Stimulated activated memory B cell treated with anti-CD40 and anti-IgM and Interleukin-4, amounts not matched to agents 10 μg/mL and 1 μg/mL and 100 μg/mL, for 72 hours (primary cell): Measurements from ENCODE around the gene ADGRF1.

Experiments
- ATAC-seq: fragments of 150-1000 bp; cut with Tn5 transposase; 2 replicates; pipeline ENCODE4 v1.10.0; 2021
- H3K27ac Mint-ChIP-seq: one replicate; pipeline ENCODE4 v1.8.0; 2022; ENCODE audit warnings: mild to moderate bottlenecking, mixed read lengths
- H3K27me3 Mint-ChIP-seq: one replicate; pipeline ENCODE4 v1.8.0; 2022; ENCODE audit warnings: mixed read lengths
- H3K36me3 Mint-ChIP-seq: one replicate; pipeline ENCODE4 v1.8.0; 2022; ENCODE audit warnings: mixed read lengths
- H3K4me1 Mint-ChIP-seq: one replicate; pipeline ENCODE4 v1.8.0; 2022; ENCODE audit warnings: mixed read lengths
- H3K4me3 Mint-ChIP-seq: one replicate; pipeline ENCODE4 v1.8.0; 2022; ENCODE audit warnings: mild to moderate bottlenecking, moderate library complexity, mixed read lengths
- H3K9me3 Mint-ChIP-seq: one replicate; pipeline ENCODE4 v1.8.0; 2022; ENCODE audit warnings: mixed read lengths

The ADGRF1 gene

GRCh38 chr6:47043286-47043685 is 1.2 kb upstream of the ADGRF1 start:
- H3K9me3 Mint-ChIP-seq: no peaks in the 10 kb centered on the region
- no peak for ATAC-seq
- peaks cover 6% of the 10 kb centered on the region for H3K4me1 Mint-ChIP-seq
- H3K27ac Mint-ChIP-seq: no peak overlapping the region
- H3K27me3 Mint-ChIP-seq: peaks cover 28% of the 10 kb centered on the region
- H3K36me3 Mint-ChIP-seq: no peaks in the 10 kb centered on the region
- H3K4me3 Mint-ChIP-seq: no peak overlapping the region

- Mint-ChIP-seq H3K27me3 (peaks cover 16% of the 10 kb centered on the region), H3K4me3 (no peak overlapping the region), H3K27ac (no peak overlapping the region), H3K36me3 (no peaks in the 10 kb centered on the region), H3K9me3 (no peaks in the 10 kb centered on the region), H3K4me1 (no peaks in the 10 kb centered on the region)
- no peak for ATAC-seq
These were observed 391 bp downstream of the ADGRF1 start for GRCh38 chr6:47041741-47042140.

- Mint-ChIP-seq H3K9me3 (peaks cover 3% of the 10 kb centered on the region), H3K27me3 (peaks cover 9% of the 10 kb centered on the region), H3K27ac (no peak overlapping the region), H3K4me1 (no peaks in the 10 kb centered on the region), H3K36me3 (no peaks in the 10 kb centered on the region), H3K4me3 (no peak overlapping the region)
- no peak for ATAC-seq
These were observed 7.2 kb downstream of the ADGRF1 start for GRCh38 chr6:47034926-47035325.

GRCh38 chr6:47034421-47034820 is 7.7 kb downstream of the ADGRF1 start:
- peaks cover 3% of the 10 kb centered on the region for H3K9me3 Mint-ChIP-seq
- H3K4me1 Mint-ChIP-seq: no peaks in the 10 kb centered on the region
- no peak overlapping the region for H3K27ac Mint-ChIP-seq
- no peak for ATAC-seq
- no peaks in the 10 kb centered on the region for H3K36me3 Mint-ChIP-seq
- no peak overlapping the region for H3K4me3 Mint-ChIP-seq
- H3K27me3 Mint-ChIP-seq: peaks cover 9% of the 10 kb centered on the region

GRCh38 chr6:47032974-47033765 is 9.0 kb downstream of the ADGRF1 start:
- H3K27me3 Mint-ChIP-seq: peaks cover 9% of the 10 kb centered on the region
- H3K36me3 Mint-ChIP-seq: no peaks in the 10 kb centered on the region
- H3K4me3 Mint-ChIP-seq: no peak overlapping the region
- H3K4me1 Mint-ChIP-seq: no peaks in the 10 kb centered on the region
- ATAC-seq: no peak
- no peak overlapping the region for H3K27ac Mint-ChIP-seq
- peaks cover 3% of the 10 kb centered on the region for H3K9me3 Mint-ChIP-seq

- Mint-ChIP-seq H3K4me1 (no peaks in the 10 kb centered on the region), H3K27me3 (peaks cover 9% of the 10 kb centered on the region), H3K27ac (no peak overlapping the region), H3K4me3 (no peak overlapping the region), H3K9me3 (peaks cover 3% of the 10 kb centered on the region), H3K36me3 (no peaks in the 10 kb centered on the region)
- ATAC-seq: no peak
These were observed 10.5 kb downstream of the ADGRF1 start for GRCh38 chr6:47031656-47032055.

- no peak overlapping the region for H3K27ac Mint-ChIP-seq
- H3K9me3 Mint-ChIP-seq: peaks cover 3% of the 10 kb centered on the region
- H3K36me3 Mint-ChIP-seq: no peaks in the 10 kb centered on the region
- H3K27me3 Mint-ChIP-seq: no peaks in the 10 kb centered on the region
- no peak for ATAC-seq
- H3K4me3 Mint-ChIP-seq: no peak overlapping the region
- H3K4me1 Mint-ChIP-seq: no peaks in the 10 kb centered on the region
These were observed 12.1 kb downstream of the ADGRF1 start for GRCh38 chr6:47029865-47030561.

- peaks cover 3% of the 10 kb centered on the region for H3K9me3 Mint-ChIP-seq
- H3K4me3 Mint-ChIP-seq: no peak overlapping the region
- H3K4me1 Mint-ChIP-seq: no peaks in the 10 kb centered on the region
- H3K27ac Mint-ChIP-seq: no peak overlapping the region
- no peak for ATAC-seq
- no peaks in the 10 kb centered on the region for H3K36me3 Mint-ChIP-seq
- no peaks in the 10 kb centered on the region for H3K27me3 Mint-ChIP-seq
These were observed 13.2 kb downstream of the ADGRF1 start for GRCh38 chr6:47028835-47029360.

GRCh38 chr6:47027315-47027714 is 14.8 kb downstream of the ADGRF1 start:
- Mint-ChIP-seq H3K27me3 (no peaks in the 10 kb centered on the region), H3K9me3 (peaks cover 3% of the 10 kb centered on the region), H3K4me1 (no peaks in the 10 kb centered on the region), H3K27ac (no peak overlapping the region), H3K36me3 (no peaks in the 10 kb centered on the region), H3K4me3 (no peak overlapping the region)
- no peak for ATAC-seq

- ATAC-seq: no peak
- H3K4me1 Mint-ChIP-seq: no peaks in the 10 kb centered on the region
- H3K4me3 Mint-ChIP-seq: no peak overlapping the region
- H3K36me3 Mint-ChIP-seq: no peaks in the 10 kb centered on the region
- no peaks in the 10 kb centered on the region for H3K27me3 Mint-ChIP-seq
- no peak overlapping the region for H3K27ac Mint-ChIP-seq
- peaks cover 3% of the 10 kb centered on the region for H3K9me3 Mint-ChIP-seq
These were observed 15.5 kb downstream of the ADGRF1 start for GRCh38 chr6:47026679-47027078.

- no peak for ATAC-seq
- Mint-ChIP-seq H3K27ac (no peak overlapping the region), H3K36me3 (no peaks in the 10 kb centered on the region), H3K9me3 (no peaks in the 10 kb centered on the region), H3K27me3 (no peaks in the 10 kb centered on the region), H3K4me1 (no peaks in the 10 kb centered on the region), H3K4me3 (no peak overlapping the region)
These were observed 18.6 kb downstream of the ADGRF1 start for GRCh38 chr6:47023573-47023972.

GRCh38 chr6:47022191-47022590 is 19.9 kb downstream of the ADGRF1 start:
- no peak overlapping the region for H3K4me3 Mint-ChIP-seq
- no peaks in the 10 kb centered on the region for H3K4me1 Mint-ChIP-seq
- no peak overlapping the region for H3K27ac Mint-ChIP-seq
- H3K9me3 Mint-ChIP-seq: no peaks in the 10 kb centered on the region
- H3K27me3 Mint-ChIP-seq: peaks cover 10% of the 10 kb centered on the region
- ATAC-seq: no peak
- no peaks in the 10 kb centered on the region for H3K36me3 Mint-ChIP-seq

GRCh38 chr6:47019941-47020340 is 22.2 kb downstream of the ADGRF1 start:
- Mint-ChIP-seq H3K36me3 (no peaks in the 10 kb centered on the region), H3K27ac (no peak overlapping the region), H3K9me3 (no peaks in the 10 kb centered on the region), H3K4me1 (no peaks in the 10 kb centered on the region), H3K27me3 (peaks cover 12% of the 10 kb centered on the region), H3K4me3 (no peak overlapping the region)
- no peak for ATAC-seq

GRCh38 chr6:47016909-47017308 is 25.2 kb downstream of the ADGRF1 start:
- no peaks in the 10 kb centered on the region for H3K36me3 Mint-ChIP-seq
- no peak overlapping the region for H3K4me3 Mint-ChIP-seq
- H3K27me3 Mint-ChIP-seq: peaks cover 12% of the 10 kb centered on the region
- peaks cover 5% of the 10 kb centered on the region for H3K9me3 Mint-ChIP-seq
- H3K27ac Mint-ChIP-seq: no peak overlapping the region
- no peak for ATAC-seq
- H3K4me1 Mint-ChIP-seq: no peaks in the 10 kb centered on the region

GRCh38 chr6:47016261-47016660 is 25.9 kb downstream of the ADGRF1 start:
- Mint-ChIP-seq H3K4me3 (no peak overlapping the region), H3K9me3 (peaks cover 5% of the 10 kb centered on the region), H3K27ac (no peak overlapping the region), H3K4me1 (no peaks in the 10 kb centered on the region), H3K27me3 (peaks cover 12% of the 10 kb centered on the region), H3K36me3 (no peaks in the 10 kb centered on the region)
- no peak for ATAC-seq

- Mint-ChIP-seq H3K4me1 (no peaks in the 10 kb centered on the region), H3K9me3 (peaks cover 5% of the 10 kb centered on the region), H3K27ac (no peak overlapping the region), H3K4me3 (no peak overlapping the region), H3K36me3 (no peaks in the 10 kb centered on the region), H3K27me3 (peaks cover 12% of the 10 kb centered on the region)
- no peak for ATAC-seq
These were observed 27.7 kb downstream of the ADGRF1 start for GRCh38 chr6:47014401-47014800.
